K562 (cell line): ENCODE results near the gene MAGI1. TPM values are rescaled to one million over a fixed set of nuclear protein-coding genes. Genes with fewer than 3 reads are reported as not detected.

Experiments
- ATAC-seq: fragments of 200-7000 bp; cut with Tn5 transposase; 3 replicates; pipeline ENCODE4 v1.9.1; 2020; ENCODE audit warnings: moderate library complexity
- BruUV-seq: library from RNA; stranded (reverse); fragments of 400-500 nt; replicated peaks from 2 replicates; lab custom pipeline; 2021; lab: Mats Ljungman, UMichigan
- CTCF ChIA-PET: fragments of 300-600 bp; formaldehyde crosslinking; extraction: SDS; loops from one replicate; lab custom pipeline; 2021; ENCODE audit warnings: low intra/inter-chr PET ratio; lab: Yijun Ruan, JAX
- POLR2A ChIA-PET: fragments of 300-600, 350-650 bp; sonication (Branson Sonifier 250); formaldehyde crosslinking; extraction: SDS; loops from one replicate; lab custom pipeline; 2021; ENCODE audit warnings: antibody characterized with exemption, inconsistent platforms; lab: Yijun Ruan, JAX
- DNase-seq, 4 experiments: peaks; one replicate each; pipeline versions ENCODE4 v3.0.0 to v3.0.0-alpha.2; 2011 to 2018; ENCODE audit warnings: low spot score in 3 of 4, mixed read lengths in 3 of 4; ENCODE audit errors: extremely low read depth in 1 of 4
- FAIRE-seq: peaks from 2 replicates; lab custom pipeline; 2011; peaks lifted over from hg19 to GRCh38; lab: Jason Lieb, UNC
- H2AFZ ChIP-seq: 2 replicates; pipeline ENCODE4 v1.6.0; 2011; ENCODE audit warnings: low read depth, low read length, control low read depth, inconsistent platforms
- H3K27ac ChIP-seq: fragments of 200-600 bp; 3 replicates; pipeline ENCODE4 v1.8.0; 2011; ENCODE audit warnings: low read depth, mild to moderate bottlenecking, control low read depth, inconsistent platforms, low read length, moderate library complexity, mixed read lengths; ENCODE audit errors: extremely low read depth
- H3K27me3 ChIP-seq, 2 experiments: fragments of 300-600 bp in 1 of 2; 2 replicates in 1 of 2; 3 replicates in 1 of 2; pipeline versions ENCODE4 v1.6.0 to v1.8.0; 2011; ENCODE audit warnings: inconsistent platforms in 2 of 2, low read length in 2 of 2, mild to moderate bottlenecking in 1 of 2, mixed read lengths in 1 of 2, moderate library complexity in 1 of 2; ENCODE audit not compliant: control insufficient read depth in 2 of 2, insufficient read depth in 2 of 2
- H3K36me3 ChIP-seq: fragments of 300-600 bp; 3 replicates; pipeline ENCODE4 v1.8.0; 2011; ENCODE audit warnings: mild to moderate bottlenecking, low read length, inconsistent platforms; ENCODE audit not compliant: control insufficient read depth, insufficient read depth
- H3K4me1 ChIP-seq, 2 experiments: fragments of 200-600 bp in 1 of 2; replicated peaks in 1 of 2; 2 replicates in 1 of 2; 3 replicates in 1 of 2; pipeline versions ENCODE4 v1.5.1 to v1.8.0; 2011; ENCODE audit warnings: inconsistent platforms in 2 of 2, low read length in 2 of 2, mild to moderate bottlenecking in 1 of 2, mixed read lengths in 1 of 2, moderate library complexity in 1 of 2; ENCODE audit not compliant: control insufficient read depth in 2 of 2, insufficient read depth in 2 of 2
- H3K4me2 ChIP-seq: 2 replicates; pipeline ENCODE4 v1.6.1; 2011; ENCODE audit warnings: low read length, control low read depth, inconsistent platforms, mixed read lengths; ENCODE audit not compliant: insufficient read depth
- H3K4me3 ChIP-seq: fragments of 200-600 bp; sonication (generic), shearing (Covaris generic); 2 replicates; pipeline ENCODE4 v1.5.1; 2016; ENCODE audit warnings: control low read depth, inconsistent platforms
- H3K79me2 ChIP-seq: fragments of 200-600 bp; 3 replicates; pipeline ENCODE4 v1.8.0; 2011; ENCODE audit warnings: low read length, inconsistent platforms; ENCODE audit not compliant: control insufficient read depth, insufficient read depth
- H3K9ac ChIP-seq, 2 experiments: 2 replicates each; pipeline versions ENCODE4 v1.6.0 to v1.6.1; 2011; ENCODE audit warnings: low read depth in 2 of 2, low read length in 2 of 2, control low read depth in 1 of 2, inconsistent platforms in 1 of 2, mild to moderate bottlenecking in 1 of 2, mixed read lengths in 1 of 2; ENCODE audit not compliant: insufficient read depth in 1 of 2
- H3K9me1 ChIP-seq: one replicate; pipeline ENCODE4 v1.6.0; 2011; ENCODE audit warnings: inconsistent platforms, mild to moderate bottlenecking, low read length, moderate library complexity; ENCODE audit not compliant: control insufficient read depth, insufficient read depth
- H3K9me3 ChIP-seq: replicated peaks from 2 replicates; pipeline ENCODE4 v1.5.1; 2011; ENCODE audit warnings: low read depth, low read length, inconsistent platforms; ENCODE audit not compliant: control insufficient read depth, insufficient read depth
- H4K20me1 ChIP-seq: replicated peaks from 2 replicates; pipeline ENCODE4 v1.6.1; 2011; ENCODE audit warnings: low read length, inconsistent platforms, mixed read lengths; ENCODE audit not compliant: control insufficient read depth, insufficient read depth
- KDM4B ChIP-seq, 2 experiments: fragments of 450-650 bp in 1 of 2; sonication (generic) in 1 of 2; IDR thresholded peaks; 2 replicates each; pipeline ENCODE4 v1.6.1; 2016 to 2017; ENCODE audit warnings: borderline replicate concordance in 2 of 2, antibody characterized with exemption in 1 of 2, low read depth in 1 of 2, mild to moderate bottlenecking in 1 of 2
- TAF9B ChIP-seq: fragments of 450-650 bp; IDR thresholded peaks from 2 replicates; pipeline ENCODE4 v1.6.1; 2018; ENCODE audit warnings: mild to moderate bottlenecking; ENCODE audit not compliant: partially characterized antibody
- ZBTB12 ChIP-seq: fragments of 250-450 bp; sonication (Bioruptor Pico); IDR thresholded peaks from 2 replicates; pipeline ENCODE4 v1.4.0; 2020
- ZNF639 ChIP-seq, 2 experiments: fragments of 200-800 bp in 1 of 2; sonication (Bioruptor generic) in 1 of 2; sonication (generic) in 1 of 2; formaldehyde crosslinking in 1 of 2; IDR thresholded peaks in 1 of 2; conservative IDR thresholded peaks in 1 of 2; 2 replicates each; pipeline versions ENCODE4 v1.5.0 to v1.6.1; 2016 to 2020; ENCODE audit warnings: missing compliant biosample characterization in 1 of 2, missing genetic modification characterization in 1 of 2, missing genetic modification reagents in 1 of 2
- ZNF668 ChIP-seq: fragments of 250-450 bp; sonication (Bioruptor Pico); IDR thresholded peaks from 2 replicates; pipeline ENCODE4 v1.8.0; 2022; ENCODE audit warnings: mild to moderate bottlenecking, inconsistent platforms
- ZNF699 ChIP-seq: fragments of 250-450 bp; sonication (Bioruptor Pico); IDR thresholded peaks from 2 replicates; pipeline ENCODE4 v1.8.0; 2021; ENCODE audit warnings: mild to moderate bottlenecking, moderate library complexity; ENCODE audit not compliant: insufficient replicate concordance
- WGBS: fragments of 100-300 bp; shearing (Covaris generic); methylation state at CpG from one replicate; pipeline ENCODE4 v1.1.6; 2016; ENCODE audit warnings: low coverage, mixed read lengths; ENCODE audit not compliant: insufficient coverage; ENCODE audit errors: missing lambda C conversion rate; 5-methylcytosine and 5-hydroxymethylcytosine counted together
- in situ Hi-C: fragments of 300-500 bp; cut with MboI; formaldehyde crosslinking; loops from 4 replicates; pipeline ENCODE4 v1.15.0; 2018; ENCODE audit warnings: inconsistent platforms, mixed read lengths
- intact Hi-C: fragments of 100-400 bp; cut with micrococcal nuclease; formaldehyde crosslinking; loops from 2 replicates; pipeline ENCODE4 v1.14.2; 2022
- polyA plus RNA-seq, 8 experiments: library from polyadenylated mRNA; depleted of rRNA in 4 of 8; stranded (reverse) in 5 of 8; unstranded in 3 of 8; fragments of >200 nt; fragmentation: Nextera tagmentation in 2 of 8; fragmentation: Illumina TruSeq in 1 of 8; extraction: Ambion mirVana in 2 of 8; extraction: Trizol in 1 of 8; gene quantifications; 2 replicates each; pipeline versions ENCODE4 v1.2.1 to v1.2.3, GENCODE V29; 2011 to 2014; ENCODE audit warnings: inconsistent platforms in 1 of 8, missing spikeins in 1 of 8
- total RNA-seq, 7 experiments: library from RNA; depleted of rRNA in 6 of 7; stranded (reverse); fragments of >200 nt in 6 of 7; fragmentation: Illumina TruSeq in 2 of 7; extraction: Trizol in 2 of 7; gene quantifications; 2 replicates each; pipeline versions ENCODE4 v1.2.1 to v1.2.3, GENCODE V29; 2011 to 2021; ENCODE audit warnings: low replicate concordance in 1 of 7
- TF ChIP-seq, protein P1 (sequence below), 2 experiments: IDR thresholded peaks in 1 of 2; conservative IDR thresholded peaks in 1 of 2; 2 replicates each; pipeline ENCODE4 v1.6.1; 2016; ENCODE audit warnings: low read depth in 2 of 2, mild to moderate bottlenecking in 1 of 2, missing compliant biosample characterization in 1 of 2, missing genetic modification characterization in 1 of 2, moderate library complexity in 1 of 2

MAGI1 gene
- total and polyA plus RNA-seq, 9 of the 15 experiments (the other 6 are each of a cell fraction or from before 2014, with no cell fraction given): 7.8 to 59.4 (median 43.2) TPM

DNA sequence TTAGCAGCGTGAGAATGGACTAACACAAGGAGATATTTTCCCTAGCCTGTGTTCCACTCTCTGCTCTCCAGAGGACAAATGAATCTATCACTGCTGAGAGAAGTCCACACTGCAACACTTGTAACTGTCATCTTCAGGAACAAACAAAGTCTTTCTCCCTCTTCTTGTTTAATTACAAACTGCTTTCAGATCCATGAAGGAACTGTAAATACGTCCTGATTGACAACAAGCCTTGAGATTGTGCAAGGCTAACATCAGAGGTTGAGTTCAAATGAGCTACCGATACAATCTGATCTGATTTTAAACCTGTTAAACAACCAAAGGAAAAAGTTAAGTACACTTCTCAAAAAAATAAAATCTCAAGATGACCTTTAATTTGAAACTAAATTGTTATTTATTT is 712.1 kb downstream of the MAGI1 start:
- in situ Hi-C loops: no loop called here
- CTCF ChIA-PET: no interaction called here
- no peak for FAIRE-seq

DNA sequence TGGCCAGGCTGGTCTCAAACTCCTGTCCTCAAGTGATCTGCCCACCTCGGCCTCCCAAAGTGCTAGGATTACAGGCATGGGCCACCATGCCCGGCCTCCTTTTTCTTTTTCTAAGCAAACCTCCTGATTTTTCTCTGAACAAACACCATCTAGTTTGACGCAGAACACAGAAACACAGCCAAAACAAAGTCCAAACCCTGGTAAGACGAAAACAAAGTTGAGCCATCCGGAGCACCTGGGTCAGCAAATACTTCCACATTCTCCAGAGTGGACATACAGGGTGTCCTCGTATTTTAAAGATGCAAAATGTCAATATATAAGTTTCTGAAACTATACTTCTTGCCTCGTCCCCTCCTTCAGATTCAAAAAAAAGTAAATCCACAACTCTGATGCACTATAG is 715.8 kb downstream of the MAGI1 start:
- peaks cover 0 to 9% of the 10 kb centered on the region in 2 experiments; a peak in 1 of 5 replicates for H3K27me3 ChIP-seq
- H3K9me1 ChIP-seq: no peaks in the 10 kb centered on the region
- no peaks in the 10 kb centered on the region for H4K20me1 ChIP-seq
- intact Hi-C loops (no loop called here), in situ Hi-C loops (no loop called here)
- DNase-seq (no peak), FAIRE-seq (no peak), ATAC-seq (no peak)
- POLR2A ChIA-PET: no interaction called here
- H3K9me3 ChIP-seq: no peaks in the 10 kb centered on the region
- H2AFZ ChIP-seq: no peak overlapping the region
- H3K4me2 ChIP-seq: no peak overlapping the region
- WGBS: 0% methylated on average over 7 of the region's 7 CpGs
- H3K27ac ChIP-seq: no peak overlapping the region
- H3K36me3 ChIP-seq: no peaks in the 10 kb centered on the region
- no peak overlapping the region for H3K4me3 ChIP-seq
- CTCF ChIA-PET: no interaction called here
- H3K79me2 ChIP-seq: no peaks in the 10 kb centered on the region
- H3K4me1 ChIP-seq: no peaks in the 10 kb centered on the region
- no peak overlapping the region for H3K9ac ChIP-seq
- TF ChIP-seq ZNF639 (CRISPR knock-in tag; conservative IDR thresholded peaks at IDR 0.05 in 1 of 2, IDR thresholded peaks at IDR 0.05 in 1 of 2) (no peak), ZNF668 (no peak), KDM4B (IDR thresholded peaks at IDR 0.05; ENCODE audit: borderline replicate concordance in 2 of 2, low read depth in 1 of 2) (no peak), ZNF699 (CRISPR knock-in tag) (no peak), TAF9B (no peak)
- TF ChIP-seq, protein P1, sequence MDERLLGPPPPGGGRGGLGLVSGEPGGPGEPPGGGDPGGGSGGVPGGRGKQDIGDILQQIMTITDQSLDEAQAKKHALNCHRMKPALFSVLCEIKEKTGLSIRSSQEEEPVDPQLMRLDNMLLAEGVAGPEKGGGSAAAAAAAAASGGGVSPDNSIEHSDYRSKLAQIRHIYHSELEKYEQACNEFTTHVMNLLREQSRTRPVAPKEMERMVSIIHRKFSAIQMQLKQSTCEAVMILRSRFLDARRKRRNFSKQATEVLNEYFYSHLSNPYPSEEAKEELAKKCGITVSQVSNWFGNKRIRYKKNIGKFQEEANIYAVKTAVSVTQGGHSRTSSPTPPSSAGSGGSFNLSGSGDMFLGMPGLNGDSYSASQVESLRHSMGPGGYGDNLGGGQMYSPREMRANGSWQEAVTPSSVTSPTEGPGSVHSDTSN (CRISPR knock-in tag; IDR thresholded peaks at IDR 0.05; ENCODE audit: low read depth): no peak
- TF ChIP-seq, protein P1 (tag; conservative IDR thresholded peaks at IDR 0.05; ENCODE audit: low read depth): no peak
- TF ChIP-seq, all 486 proteins: peak for 0
- no TSS peak for BruUV-seq

More for the DNA sequence above, 712.1 kb downstream of the MAGI1 start:
- no peaks in the 10 kb centered on the region for H3K79me2 ChIP-seq
- no peaks in the 10 kb centered on the region for H4K20me1 ChIP-seq
- 0% methylated on average over 3 of the region's 3 CpGs for WGBS
- no peak overlapping the region for H3K4me2 ChIP-seq
- no peak for TF ChIP-seq ZBTB12 (CRISPR knock-in tag)
- no peak overlapping the region for H3K27ac ChIP-seq
- ATAC-seq (no peak), DNase-seq (no peak)
- no peak overlapping the region for H3K9ac ChIP-seq
- H3K9me3 ChIP-seq: no peaks in the 10 kb centered on the region
- H3K9me1 ChIP-seq: no peaks in the 10 kb centered on the region
- no TSS peak for BruUV-seq
- no peaks in the 10 kb centered on the region for H3K4me1 ChIP-seq
- POLR2A ChIA-PET: no interaction called here
- peaks cover 0 to 10% of the 10 kb centered on the region in 2 experiments; a peak in 2 of 5 replicates for H3K27me3 ChIP-seq
- intact Hi-C loops: no loop called here
- H3K36me3 ChIP-seq: no peaks in the 10 kb centered on the region
- no peak overlapping the region for H2AFZ ChIP-seq
- H3K4me3 ChIP-seq: no peak overlapping the region
